Measurements from ENCODE around the gene PACSIN1. TPM values are rescaled to one million over a fixed set of nuclear protein-coding genes. Genes with fewer than 3 reads are reported as not detected.

Gene PACSIN1
- total RNA-seq, 1 experiment from 2014 or later, result not detected

DNA sequence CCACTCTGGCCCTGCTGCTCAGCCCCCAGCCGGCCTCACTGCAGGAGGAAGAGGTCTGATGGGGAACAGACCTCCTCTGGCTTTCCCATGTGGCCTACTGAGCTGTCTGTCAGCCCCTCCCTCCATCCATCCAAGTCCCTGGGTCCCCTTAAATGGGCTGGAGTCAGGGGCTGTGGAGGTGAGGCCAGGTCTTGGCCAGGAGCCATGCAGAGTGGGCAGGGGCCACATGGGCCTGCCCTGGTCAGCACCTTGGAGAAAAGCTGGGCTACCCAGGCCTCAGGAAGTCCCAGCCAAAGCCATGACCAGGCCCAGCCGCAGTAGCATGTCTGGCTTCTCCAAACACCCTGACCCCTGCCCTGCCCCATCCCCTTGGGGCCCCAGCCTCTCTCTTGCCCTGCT is 83.9 kb downstream of the PACSIN1 start:
- in situ Hi-C loops (cut with HindIII; ENCODE audit: low pct_unique_long_range_greater_than_20kb, low sequenced_read_pairs), result no loop called here
- DNase-seq (ENCODE audit: low read depth), result no peak

- in situ Hi-C loops (cut with HindIII; ENCODE audit: low pct_unique_long_range_greater_than_20kb, low sequenced_read_pairs), result no loop called here
- DNase-seq (ENCODE audit: low read depth), result no peak
Observed at GRCh38 chr6:34551720-34552119, 85.8 kb downstream of the PACSIN1 start.

- no peak for DNase-seq (ENCODE audit: low read depth)
- in situ Hi-C loops (cut with HindIII; ENCODE audit: low pct_unique_long_range_greater_than_20kb, low sequenced_read_pairs), result no loop called here
Observed at GRCh38 chr6:34552620-34553019, 86.7 kb downstream of the PACSIN1 start.

DNA sequence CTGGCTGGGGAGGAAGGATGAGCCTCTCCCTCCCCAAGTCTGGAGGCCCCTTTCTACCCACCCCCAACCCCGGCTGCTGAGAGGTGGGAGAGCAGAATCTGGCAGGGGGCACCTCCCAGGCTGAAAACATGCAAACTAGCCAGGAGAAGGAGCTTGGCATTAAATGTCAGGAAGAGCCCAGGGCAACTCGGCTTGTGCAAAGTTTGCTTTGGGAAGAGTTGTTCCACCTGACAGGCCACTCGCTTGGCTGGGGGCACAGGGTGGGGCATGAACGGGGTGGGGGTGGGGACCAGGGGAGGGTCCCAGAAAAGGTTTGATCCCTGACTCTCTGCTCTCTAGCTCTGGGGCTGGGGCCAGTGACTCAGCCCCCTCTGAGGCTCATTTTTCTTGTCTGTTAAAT is 87.3 kb downstream of the PACSIN1 start:
- in situ Hi-C loops (cut with HindIII; ENCODE audit: low pct_unique_long_range_greater_than_20kb, low sequenced_read_pairs), result no loop called here
- DNase-seq (ENCODE audit: low read depth), result no peak

DNA sequence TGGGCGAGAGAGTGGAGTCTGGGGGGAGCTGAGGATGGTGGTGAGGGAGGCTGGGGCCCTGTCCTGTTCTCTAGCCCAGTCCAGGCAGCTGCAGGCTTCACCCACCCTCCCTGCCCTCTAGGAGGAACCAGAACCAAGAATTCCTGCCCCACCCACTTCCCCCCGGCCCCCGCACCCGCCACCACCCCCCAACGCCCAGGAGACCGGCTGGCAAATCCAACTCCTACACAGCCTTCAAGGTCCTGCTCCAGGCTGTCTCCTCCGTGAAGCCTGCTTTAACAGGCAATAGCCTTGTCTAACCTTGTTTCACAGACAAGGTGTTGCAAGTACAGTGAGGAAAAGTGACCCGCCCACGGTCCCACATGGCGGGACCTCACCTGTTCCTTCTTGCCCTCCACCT is 87.9 kb downstream of the PACSIN1 start:
- no peak for DNase-seq (ENCODE audit: low read depth)
- in situ Hi-C loops (cut with HindIII; ENCODE audit: low pct_unique_long_range_greater_than_20kb, low sequenced_read_pairs), result no loop called here

DNA sequence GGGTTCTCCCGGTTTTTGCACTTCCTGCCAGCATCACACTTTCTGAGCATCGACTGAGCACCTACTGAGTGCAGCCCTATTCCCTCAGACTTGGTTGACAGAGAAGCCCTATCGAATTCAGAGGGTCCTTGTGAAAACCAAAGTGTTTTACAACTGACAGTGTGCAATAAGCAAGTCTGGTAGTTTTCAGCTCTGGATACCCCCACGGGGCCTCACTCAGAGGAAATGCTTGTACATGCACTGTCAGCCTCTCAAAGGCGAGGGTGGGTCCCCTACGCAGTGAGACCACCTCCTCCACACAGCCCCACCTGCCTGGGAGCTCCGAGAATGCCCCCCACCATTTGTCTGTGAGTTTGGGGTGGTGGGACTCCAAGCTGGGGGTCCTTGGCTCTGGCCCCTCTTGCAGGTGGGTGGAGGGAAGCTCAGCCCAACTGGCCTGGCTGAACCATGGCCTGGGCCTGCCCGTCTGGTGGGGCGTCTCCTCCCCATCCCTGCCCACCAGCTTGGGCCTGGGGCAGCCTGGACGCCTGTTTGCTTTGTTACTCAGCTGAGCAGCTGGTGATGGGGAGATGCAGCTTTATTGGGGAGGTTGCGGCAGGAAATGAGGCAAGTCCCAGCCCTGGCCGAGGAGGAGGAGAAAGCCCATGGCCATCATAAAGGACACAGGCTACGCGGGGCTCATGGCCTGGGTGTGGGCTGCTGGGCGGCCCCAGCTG is 88.6 kb downstream of the PACSIN1 start:
- in situ Hi-C loops (cut with HindIII; ENCODE audit: low pct_unique_long_range_greater_than_20kb, low sequenced_read_pairs), result no loop called here

GRCh38 chr6:34555007-34555322 is 89.1 kb downstream of the PACSIN1 start:
- DNase-seq (ENCODE audit: low read depth), result no peak
- in situ Hi-C loops (cut with HindIII; ENCODE audit: low pct_unique_long_range_greater_than_20kb, low sequenced_read_pairs), result no loop called here

More for the DNA sequence above, 88.6 kb downstream of the PACSIN1 start:
- DNase-seq (ENCODE audit: low read depth), result no peak

DNA sequence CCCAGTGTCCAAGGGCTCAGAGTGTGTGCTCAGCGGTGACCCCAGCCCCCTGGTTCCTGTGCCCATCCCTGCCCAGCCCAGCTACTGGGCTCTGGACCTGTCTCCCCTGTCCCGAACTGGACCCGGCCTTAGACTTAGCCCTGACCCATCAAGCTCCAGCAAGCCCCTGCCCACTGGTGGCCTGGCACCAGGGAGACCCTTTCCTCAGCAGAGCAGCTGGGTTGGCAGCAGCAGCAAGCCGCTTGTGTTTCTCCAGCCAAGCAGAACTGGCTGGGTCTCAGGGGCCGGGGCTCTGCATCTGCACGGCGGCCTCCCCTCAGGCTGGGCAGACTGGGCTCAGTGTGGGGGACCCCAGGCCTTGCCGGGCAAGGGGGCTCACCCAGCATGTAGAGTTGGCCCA is 89.5 kb downstream of the PACSIN1 start:
- no peak for DNase-seq (ENCODE audit: low read depth)
- in situ Hi-C loops (cut with HindIII; ENCODE audit: low pct_unique_long_range_greater_than_20kb, low sequenced_read_pairs), result no loop called here

DNA sequence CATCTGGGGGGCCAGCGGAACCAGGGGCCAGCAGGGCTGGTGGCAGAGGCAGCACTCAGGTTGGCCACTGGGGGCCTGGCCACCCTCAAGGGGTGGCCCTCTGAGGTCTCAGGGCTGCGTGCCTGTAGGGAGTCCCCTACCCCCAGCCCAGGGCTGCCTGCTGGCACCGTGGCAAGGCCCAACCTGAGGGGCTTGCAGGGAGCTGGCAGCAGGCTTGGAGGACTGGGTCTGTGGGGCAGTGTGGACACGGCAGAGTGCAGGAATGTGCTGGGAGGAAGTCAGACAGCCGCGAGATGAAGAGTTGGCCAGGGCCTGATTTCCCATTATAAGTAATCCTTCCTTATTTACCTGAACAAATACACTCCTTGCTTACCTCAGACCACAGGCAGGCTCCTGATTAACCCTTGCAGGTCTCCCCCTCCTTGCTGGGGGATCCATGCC is 90.2 kb downstream of the PACSIN1 start, which contains the start of gene SPDEF:
SPDEF (minus strand) TSS at position 299 of the 441 bp plus-strand sequence. CDS start 11,874 bp downstream, outside the sequence.
- DNase-seq (ENCODE audit: low read depth), result no peak
- in situ Hi-C loops (cut with HindIII; ENCODE audit: low pct_unique_long_range_greater_than_20kb, low sequenced_read_pairs), result no loop called here

- in situ Hi-C loops (cut with HindIII; ENCODE audit: low pct_unique_long_range_greater_than_20kb, low sequenced_read_pairs), result no loop called here
- DNase-seq (ENCODE audit: low read depth), result no peak
Observed at GRCh38 chr6:34556493-34556892, 90.6 kb downstream of the PACSIN1 start.

DNA sequence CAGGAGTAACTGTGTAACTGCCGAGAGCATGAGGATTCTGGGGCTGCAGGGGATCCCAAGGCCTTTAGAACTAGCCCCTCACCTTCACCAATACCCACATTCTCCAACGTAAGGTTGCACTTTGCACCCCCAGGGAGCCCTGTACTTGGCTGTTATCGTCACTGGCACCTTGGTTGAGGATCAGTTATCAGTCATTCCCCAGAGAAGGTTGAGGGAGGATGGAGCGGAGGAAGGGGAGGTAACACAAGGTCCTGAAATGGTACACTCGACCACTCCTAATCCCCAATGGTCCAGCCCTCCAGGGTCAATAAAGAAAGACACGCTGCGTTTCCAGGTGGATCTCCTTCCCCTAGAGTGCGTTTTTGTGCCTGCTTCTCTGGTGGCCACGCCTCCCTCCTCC is 91.4 kb downstream of the PACSIN1 start:
- in situ Hi-C loops (cut with HindIII; ENCODE audit: low pct_unique_long_range_greater_than_20kb, low sequenced_read_pairs), result no loop called here
- DNase-seq (ENCODE audit: low read depth), result no peak

- in situ Hi-C loops (cut with HindIII; ENCODE audit: low pct_unique_long_range_greater_than_20kb, low sequenced_read_pairs), result no loop called here
- DNase-seq (ENCODE audit: low read depth), result no peak
Observed at GRCh38 chr6:34558172-34558714, 92.4 kb downstream of the PACSIN1 start.

DNA sequence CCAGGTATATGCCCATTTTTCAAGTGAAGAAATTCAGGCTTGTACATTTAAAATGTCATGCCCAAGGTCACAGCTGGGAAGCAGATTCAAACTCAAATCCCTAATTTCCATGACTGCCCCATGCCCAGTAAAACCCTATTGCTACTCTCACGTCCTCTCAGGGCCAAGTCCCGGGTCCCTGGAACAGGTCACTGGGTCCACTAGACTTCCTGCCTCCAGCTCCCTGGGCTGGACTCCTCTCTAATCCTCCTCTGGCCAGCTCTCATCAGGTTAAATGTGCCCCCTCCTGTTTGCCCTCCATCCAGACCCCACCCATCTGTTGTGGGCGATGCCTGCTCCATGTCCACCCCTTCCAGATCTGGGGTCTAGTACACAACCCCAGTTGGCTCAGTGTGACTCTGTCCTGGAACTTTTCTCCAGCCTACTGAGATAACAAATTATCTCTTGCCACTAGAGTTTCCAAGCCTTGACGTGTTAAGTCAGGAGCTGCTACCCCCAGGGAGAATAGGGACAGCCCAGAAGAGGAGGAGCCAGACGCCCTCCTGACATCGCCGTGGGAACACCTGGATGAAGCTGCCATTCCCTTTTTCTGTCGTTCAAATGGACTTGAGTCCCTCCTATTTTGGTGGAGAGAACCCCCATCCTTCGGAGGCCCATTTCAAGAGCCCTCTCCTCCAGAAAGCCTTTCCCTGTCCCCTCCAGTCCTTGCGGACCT is 93.9 kb downstream of the PACSIN1 start:
- DNase-seq (ENCODE audit: low read depth), result no peak
- in situ Hi-C loops (cut with HindIII; ENCODE audit: low pct_unique_long_range_greater_than_20kb, low sequenced_read_pairs), result no loop called here

GRCh38 chr6:34560366-34561226 is 94.7 kb downstream of the PACSIN1 start:
- in situ Hi-C loops (cut with HindIII; ENCODE audit: low pct_unique_long_range_greater_than_20kb, low sequenced_read_pairs), result no loop called here
- no peak for DNase-seq (ENCODE audit: low read depth)

DNA sequence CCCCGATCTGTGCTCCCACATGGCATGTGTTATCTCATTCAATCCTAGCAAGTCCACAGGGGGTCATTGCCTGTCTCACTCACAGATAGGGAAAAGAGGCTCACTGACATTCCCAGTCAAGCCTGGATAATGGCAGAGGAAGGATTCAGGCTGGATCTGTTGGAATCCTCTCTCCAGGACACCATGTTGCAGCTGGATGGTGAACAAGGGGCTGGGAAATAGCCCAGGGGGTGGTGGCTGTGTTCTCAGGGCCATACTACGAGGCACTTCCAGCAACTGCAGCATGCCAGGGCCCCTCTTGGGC is 95.3 kb downstream of the PACSIN1 start:
- in situ Hi-C loops (cut with HindIII; ENCODE audit: low pct_unique_long_range_greater_than_20kb, low sequenced_read_pairs), result no loop called here
- no peak for DNase-seq (ENCODE audit: low read depth)

DNA sequence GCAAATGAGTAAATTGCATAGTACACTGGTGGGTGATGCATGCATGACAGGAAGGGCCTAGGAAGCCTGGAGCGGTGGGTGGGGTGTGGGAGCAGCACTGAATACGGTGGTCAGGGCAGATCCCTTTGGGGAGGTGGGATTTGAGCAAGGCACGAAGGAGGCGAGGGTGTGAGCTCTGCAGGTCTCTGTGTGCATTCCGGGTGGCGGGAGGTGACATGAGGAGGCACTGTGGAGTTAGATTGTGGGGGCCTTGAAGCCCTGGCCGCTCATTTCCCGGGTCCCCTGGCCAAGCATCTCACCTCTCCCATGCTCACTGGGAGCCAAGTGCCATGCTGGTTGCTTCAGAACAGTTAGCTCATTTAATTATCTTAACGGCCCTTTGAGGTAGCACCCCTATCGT is 96.5 kb downstream of the PACSIN1 start:
- no peak for DNase-seq (ENCODE audit: low read depth)
- in situ Hi-C loops (cut with HindIII; ENCODE audit: low pct_unique_long_range_greater_than_20kb, low sequenced_read_pairs), result no loop called here

- in situ Hi-C loops (cut with HindIII; ENCODE audit: low pct_unique_long_range_greater_than_20kb, low sequenced_read_pairs), result no loop called here
- DNase-seq (ENCODE audit: low read depth), result no peak
Observed at GRCh38 chr6:34562861-34563512, 97.1 kb downstream of the PACSIN1 start.

GRCh38 chr6:34563513-34563870 is 97.6 kb downstream of the PACSIN1 start:
- in situ Hi-C loops (cut with HindIII; ENCODE audit: low pct_unique_long_range_greater_than_20kb, low sequenced_read_pairs), result no loop called here
- no peak for DNase-seq (ENCODE audit: low read depth)

DNA sequence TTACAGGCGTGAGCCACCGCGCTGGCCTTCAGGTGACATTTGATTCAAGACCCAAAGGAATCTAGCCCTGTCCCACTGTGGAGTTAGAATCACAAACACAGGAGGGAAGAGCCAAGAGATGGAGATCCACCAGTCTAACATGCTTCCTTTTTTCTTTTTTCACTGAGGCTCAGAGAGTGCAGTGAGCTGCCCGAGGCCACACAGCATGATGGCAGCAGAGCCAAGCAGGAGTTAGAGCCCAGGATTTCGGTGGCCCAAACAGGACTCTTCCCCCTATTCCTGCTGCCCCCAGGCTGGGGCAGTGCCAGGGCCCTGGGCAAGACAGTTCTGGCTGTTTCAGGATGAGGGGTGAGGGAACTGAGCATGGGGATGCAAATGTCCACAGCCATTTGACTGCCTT is 98.3 kb downstream of the PACSIN1 start:
- no peak for DNase-seq (ENCODE audit: low read depth)
- in situ Hi-C loops (cut with HindIII; ENCODE audit: low pct_unique_long_range_greater_than_20kb, low sequenced_read_pairs), result no loop called here

All from Caki2 (cell line).